Keratinocyte (primary cell): ENCODE results near the gene UBE2D2.

Source experiments
- EZH2 ChIP-seq: IDR thresholded peaks from one replicate; pipeline ENCODE4 v1.6.1; 2012; ENCODE audit warnings: inconsistent platforms, mild to moderate bottlenecking, low read length, moderate library complexity
- TF ChIP-seq, protein P1 (sequence below), 3 experiments: IDR thresholded peaks in 1 of 3; conservative IDR thresholded peaks in 1 of 3; optimal IDR thresholded peaks in 1 of 3; 2 replicates in 2 of 3; 3 replicates in 1 of 3; pipeline versions ENCODE3 to v1.5.1; 2011; ENCODE audit warnings: low read length in 3 of 3, mild to moderate bottlenecking in 3 of 3, moderate library complexity in 2 of 3, control low read depth in 1 of 3, inconsistent platforms in 1 of 3; ENCODE audit not compliant: insufficient read depth in 2 of 3; ENCODE audit errors: extremely low read depth in 1 of 3

DNA sequence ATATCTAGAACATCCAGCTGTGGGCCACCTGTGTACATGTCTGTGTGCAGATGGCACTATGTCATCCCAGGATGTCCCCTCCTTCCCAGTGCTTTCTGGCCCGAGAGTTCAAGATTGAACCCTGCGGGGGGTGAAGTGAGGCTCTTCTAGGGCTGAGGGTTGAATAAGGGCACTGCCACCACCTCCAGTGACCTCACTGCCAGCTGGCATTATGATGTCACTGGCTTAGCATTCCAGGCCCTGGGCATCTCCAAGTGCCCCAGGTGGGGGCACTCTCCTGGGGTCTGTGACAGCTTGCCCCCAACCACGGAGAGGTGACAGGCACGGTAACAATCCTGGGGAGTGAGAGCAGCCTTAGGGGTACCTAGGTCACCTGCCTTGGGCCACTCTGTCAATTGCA lies 114.1 kb downstream of the UBE2D2 start:
- TF ChIP-seq, protein P1, sequence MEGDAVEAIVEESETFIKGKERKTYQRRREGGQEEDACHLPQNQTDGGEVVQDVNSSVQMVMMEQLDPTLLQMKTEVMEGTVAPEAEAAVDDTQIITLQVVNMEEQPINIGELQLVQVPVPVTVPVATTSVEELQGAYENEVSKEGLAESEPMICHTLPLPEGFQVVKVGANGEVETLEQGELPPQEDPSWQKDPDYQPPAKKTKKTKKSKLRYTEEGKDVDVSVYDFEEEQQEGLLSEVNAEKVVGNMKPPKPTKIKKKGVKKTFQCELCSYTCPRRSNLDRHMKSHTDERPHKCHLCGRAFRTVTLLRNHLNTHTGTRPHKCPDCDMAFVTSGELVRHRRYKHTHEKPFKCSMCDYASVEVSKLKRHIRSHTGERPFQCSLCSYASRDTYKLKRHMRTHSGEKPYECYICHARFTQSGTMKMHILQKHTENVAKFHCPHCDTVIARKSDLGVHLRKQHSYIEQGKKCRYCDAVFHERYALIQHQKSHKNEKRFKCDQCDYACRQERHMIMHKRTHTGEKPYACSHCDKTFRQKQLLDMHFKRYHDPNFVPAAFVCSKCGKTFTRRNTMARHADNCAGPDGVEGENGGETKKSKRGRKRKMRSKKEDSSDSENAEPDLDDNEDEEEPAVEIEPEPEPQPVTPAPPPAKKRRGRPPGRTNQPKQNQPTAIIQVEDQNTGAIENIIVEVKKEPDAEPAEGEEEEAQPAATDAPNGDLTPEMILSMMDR (optimal IDR thresholded peaks at IDR 0.05 in 1 of 3, IDR thresholded peaks at IDR 0.05 in 1 of 3, conservative IDR thresholded peaks at IDR 0.05 in 1 of 3; ENCODE audit: extremely low read depth in 1 of 3, insufficient read depth in 2 of 3, low read length in 3 of 3): no peak
- TF ChIP-seq EZH2: no peak
